Measurements from ENCODE around the gene IGSF21.

The IGSF21 gene

DNA sequence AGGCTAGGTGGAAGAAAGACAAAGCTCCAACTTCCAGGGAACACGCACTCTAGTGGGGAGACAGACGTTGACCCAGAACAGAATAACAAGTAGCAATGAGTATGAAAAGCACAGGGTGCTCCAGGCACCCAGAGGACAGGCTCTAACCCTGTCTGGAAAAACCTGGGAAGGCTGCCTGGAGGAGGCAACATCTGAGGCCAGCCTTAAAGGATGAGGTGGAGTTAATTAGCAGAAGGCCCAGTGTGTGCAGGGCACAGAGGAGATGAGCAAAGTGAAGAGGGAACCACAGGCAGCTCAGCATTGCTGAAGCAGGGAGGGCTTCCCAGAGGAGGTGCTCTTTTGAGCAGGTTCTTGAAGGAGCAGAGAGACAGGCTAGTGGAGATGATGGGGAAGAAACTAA, 246.4 kb downstream of the IGSF21 start:
- no peak for ATAC-seq
- TF ChIP-seq CSDC2 (CRISPR knock-in tag; IDR thresholded peaks at IDR 0.05) (no peak), TOX (CRISPR knock-in tag; IDR thresholded peaks at IDR 0.05; ENCODE audit: borderline replicate concordance) (no peak), ZNF8 (CRISPR knock-in tag; IDR thresholded peaks at IDR 0.05) (no peak), POU6F1 (CRISPR knock-in tag; IDR thresholded peaks at IDR 0.05; ENCODE audit: borderline replicate concordance, low read depth) (no peak), ZFP30 (CRISPR knock-in tag; IDR thresholded peaks at IDR 0.05) (no peak)

DNA sequence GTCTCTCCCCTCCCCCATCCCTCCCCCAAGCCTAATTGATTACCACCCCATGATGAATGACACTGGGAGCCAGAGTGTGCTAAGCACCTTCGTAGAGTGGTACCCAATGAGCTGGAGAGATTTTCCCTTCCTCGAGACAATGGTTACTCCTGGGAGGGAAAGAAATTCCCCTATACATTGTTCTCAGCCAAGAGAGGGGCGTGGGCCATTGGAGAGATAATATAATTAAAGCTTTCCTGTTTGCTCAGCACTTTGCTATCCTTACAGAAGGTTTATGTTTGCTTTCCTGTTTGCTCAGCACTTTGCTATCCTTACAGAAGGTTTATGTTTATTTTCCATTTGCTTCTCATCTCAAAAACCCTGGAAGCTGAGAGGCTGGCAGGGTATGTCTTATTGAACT, 247.0 kb downstream of the IGSF21 start:
- no peak for ATAC-seq
- no peak for TF ChIP-seq ZFP30 (CRISPR knock-in tag; IDR thresholded peaks at IDR 0.05)
- TF ChIP-seq, protein P1, sequence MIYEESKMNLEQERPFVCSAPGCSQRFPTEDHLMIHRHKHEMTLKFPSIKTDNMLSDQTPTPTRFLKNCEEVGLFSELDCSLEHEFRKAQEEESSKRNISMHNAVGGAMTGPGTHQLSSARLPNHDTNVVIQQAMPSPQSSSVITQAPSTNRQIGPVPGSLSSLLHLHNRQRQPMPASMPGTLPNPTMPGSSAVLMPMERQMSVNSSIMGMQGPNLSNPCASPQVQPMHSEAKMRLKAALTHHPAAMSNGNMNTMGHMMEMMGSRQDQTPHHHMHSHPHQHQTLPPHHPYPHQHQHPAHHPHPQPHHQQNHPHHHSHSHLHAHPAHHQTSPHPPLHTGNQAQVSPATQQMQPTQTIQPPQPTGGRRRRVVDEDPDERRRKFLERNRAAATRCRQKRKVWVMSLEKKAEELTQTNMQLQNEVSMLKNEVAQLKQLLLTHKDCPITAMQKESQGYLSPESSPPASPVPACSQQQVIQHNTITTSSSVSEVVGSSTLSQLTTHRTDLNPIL (CRISPR knock-in tag; IDR thresholded peaks at IDR 0.05; ENCODE audit: low read depth): no peak
- no peak for TF ChIP-seq ARNTL (CRISPR knock-in tag; IDR thresholded peaks at IDR 0.05; ENCODE audit: borderline replicate concordance, low read depth)

- TF ChIP-seq SNAI2 (CRISPR knock-in tag; IDR thresholded peaks at IDR 0.05) (no peak), ZC3H10 (CRISPR knock-in tag; IDR thresholded peaks at IDR 0.05) (no peak), ZFP30 (CRISPR knock-in tag; IDR thresholded peaks at IDR 0.05) (no peak)
- TF ChIP-seq, protein P2, sequence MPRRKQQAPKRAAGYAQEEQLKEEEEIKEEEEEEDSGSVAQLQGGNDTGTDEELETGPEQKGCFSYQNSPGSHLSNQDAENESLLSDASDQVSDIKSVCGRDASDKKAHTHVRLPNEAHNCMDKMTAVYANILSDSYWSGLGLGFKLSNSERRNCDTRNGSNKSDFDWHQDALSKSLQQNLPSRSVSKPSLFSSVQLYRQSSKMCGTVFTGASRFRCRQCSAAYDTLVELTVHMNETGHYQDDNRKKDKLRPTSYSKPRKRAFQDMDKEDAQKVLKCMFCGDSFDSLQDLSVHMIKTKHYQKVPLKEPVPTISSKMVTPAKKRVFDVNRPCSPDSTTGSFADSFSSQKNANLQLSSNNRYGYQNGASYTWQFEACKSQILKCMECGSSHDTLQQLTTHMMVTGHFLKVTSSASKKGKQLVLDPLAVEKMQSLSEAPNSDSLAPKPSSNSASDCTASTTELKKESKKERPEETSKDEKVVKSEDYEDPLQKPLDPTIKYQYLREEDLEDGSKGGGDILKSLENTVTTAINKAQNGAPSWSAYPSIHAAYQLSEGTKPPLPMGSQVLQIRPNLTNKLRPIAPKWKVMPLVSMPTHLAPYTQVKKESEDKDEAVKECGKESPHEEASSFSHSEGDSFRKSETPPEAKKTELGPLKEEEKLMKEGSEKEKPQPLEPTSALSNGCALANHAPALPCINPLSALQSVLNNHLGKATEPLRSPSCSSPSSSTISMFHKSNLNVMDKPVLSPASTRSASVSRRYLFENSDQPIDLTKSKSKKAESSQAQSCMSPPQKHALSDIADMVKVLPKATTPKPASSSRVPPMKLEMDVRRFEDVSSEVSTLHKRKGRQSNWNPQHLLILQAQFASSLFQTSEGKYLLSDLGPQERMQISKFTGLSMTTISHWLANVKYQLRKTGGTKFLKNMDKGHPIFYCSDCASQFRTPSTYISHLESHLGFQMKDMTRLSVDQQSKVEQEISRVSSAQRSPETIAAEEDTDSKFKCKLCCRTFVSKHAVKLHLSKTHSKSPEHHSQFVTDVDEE (CRISPR knock-in tag; IDR thresholded peaks at IDR 0.05): no peak
- TF ChIP-seq, protein P1 (CRISPR knock-in tag; IDR thresholded peaks at IDR 0.05; ENCODE audit: low read depth): no peak
- TF ChIP-seq, protein P3, sequence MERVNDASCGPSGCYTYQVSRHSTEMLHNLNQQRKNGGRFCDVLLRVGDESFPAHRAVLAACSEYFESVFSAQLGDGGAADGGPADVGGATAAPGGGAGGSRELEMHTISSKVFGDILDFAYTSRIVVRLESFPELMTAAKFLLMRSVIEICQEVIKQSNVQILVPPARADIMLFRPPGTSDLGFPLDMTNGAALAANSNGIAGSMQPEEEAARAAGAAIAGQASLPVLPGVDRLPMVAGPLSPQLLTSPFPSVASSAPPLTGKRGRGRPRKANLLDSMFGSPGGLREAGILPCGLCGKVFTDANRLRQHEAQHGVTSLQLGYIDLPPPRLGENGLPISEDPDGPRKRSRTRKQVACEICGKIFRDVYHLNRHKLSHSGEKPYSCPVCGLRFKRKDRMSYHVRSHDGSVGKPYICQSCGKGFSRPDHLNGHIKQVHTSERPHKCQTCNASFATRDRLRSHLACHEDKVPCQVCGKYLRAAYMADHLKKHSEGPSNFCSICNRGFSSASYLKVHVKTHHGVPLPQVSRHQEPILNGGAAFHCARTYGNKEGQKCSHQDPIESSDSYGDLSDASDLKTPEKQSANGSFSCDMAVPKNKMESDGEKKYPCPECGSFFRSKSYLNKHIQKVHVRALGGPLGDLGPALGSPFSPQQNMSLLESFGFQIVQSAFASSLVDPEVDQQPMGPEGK (CRISPR knock-in tag; IDR thresholded peaks at IDR 0.05; ENCODE audit: borderline replicate concordance): no peak
- no peak for ATAC-seq
Measured at GRCh38 chr1:18357622-18358230, 250.1 kb downstream of the IGSF21 start.

DNA sequence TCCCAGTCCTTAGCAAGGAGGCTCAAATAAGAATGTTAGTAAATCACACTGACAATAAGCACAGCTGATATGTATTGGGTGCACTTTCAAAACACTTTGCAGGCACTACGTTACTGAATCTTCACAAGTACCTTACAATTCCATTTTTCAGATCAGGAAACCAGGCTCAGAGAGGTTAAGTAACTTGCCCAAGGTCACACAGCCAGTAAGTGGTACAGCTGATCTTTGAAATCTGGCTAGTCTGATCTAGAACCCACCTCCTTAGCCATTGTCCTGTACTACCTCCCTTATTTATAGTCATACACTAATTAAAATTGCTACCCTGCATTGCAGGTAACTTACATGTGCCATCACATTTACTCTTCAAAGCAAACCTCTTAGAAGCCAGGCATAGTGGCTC, 251.0 kb downstream of the IGSF21 start:
- no peak for ATAC-seq
- TF ChIP-seq ZNF70 (CRISPR knock-in tag; IDR thresholded peaks at IDR 0.05) (no peak), CSDC2 (CRISPR knock-in tag; IDR thresholded peaks at IDR 0.05) (no peak), POU6F1 (CRISPR knock-in tag; IDR thresholded peaks at IDR 0.05; ENCODE audit: borderline replicate concordance, low read depth) (no peak), GLIS3 (CRISPR knock-in tag; IDR thresholded peaks at IDR 0.05) (no peak), TCF4 (CRISPR knock-in tag; IDR thresholded peaks at IDR 0.05; ENCODE audit: borderline replicate concordance) (no peak), ZNF565 (CRISPR knock-in tag; conservative IDR thresholded peaks at IDR 0.05; ENCODE audit: low read depth) (no peak), SNAI2 (CRISPR knock-in tag; IDR thresholded peaks at IDR 0.05) (no peak)
- TF ChIP-seq, protein P3 (CRISPR knock-in tag; IDR thresholded peaks at IDR 0.05; ENCODE audit: borderline replicate concordance): no peak
- TF ChIP-seq, protein P4, sequence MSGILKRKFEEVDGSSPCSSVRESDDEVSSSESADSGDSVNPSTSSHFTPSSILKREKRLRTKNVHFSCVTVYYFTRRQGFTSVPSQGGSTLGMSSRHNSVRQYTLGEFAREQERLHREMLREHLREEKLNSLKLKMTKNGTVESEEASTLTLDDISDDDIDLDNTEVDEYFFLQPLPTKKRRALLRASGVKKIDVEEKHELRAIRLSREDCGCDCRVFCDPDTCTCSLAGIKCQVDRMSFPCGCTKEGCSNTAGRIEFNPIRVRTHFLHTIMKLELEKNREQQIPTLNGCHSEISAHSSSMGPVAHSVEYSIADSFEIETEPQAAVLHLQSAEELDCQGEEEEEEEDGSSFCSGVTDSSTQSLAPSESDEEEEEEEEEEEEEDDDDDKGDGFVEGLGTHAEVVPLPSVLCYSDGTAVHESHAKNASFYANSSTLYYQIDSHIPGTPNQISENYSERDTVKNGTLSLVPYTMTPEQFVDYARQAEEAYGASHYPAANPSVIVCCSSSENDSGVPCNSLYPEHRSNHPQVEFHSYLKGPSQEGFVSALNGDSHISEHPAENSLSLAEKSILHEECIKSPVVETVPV (CRISPR knock-in tag; IDR thresholded peaks at IDR 0.05): no peak
- TF ChIP-seq, protein P1 (CRISPR knock-in tag; IDR thresholded peaks at IDR 0.05; ENCODE audit: low read depth): no peak

Data from SK-N-SH treated with all-trans-retinoic acid at 6 μM for 48 hours (cell line).